ENCODE measurements around the gene SFMBT1. TPM values are rescaled to one million over a fixed set of nuclear protein-coding genes. Genes with fewer than 3 reads are reported as not detected.

Gene SFMBT1
- total and polyA plus RNA-seq, 9 of the 15 experiments (the other 6 are each of a cell fraction or from before 2014, with no cell fraction given) = 0.76 to 6.6 (median 3.6) TPM

GRCh38 chr3:53079147-53079546 is 33.3 kb upstream of the SFMBT1 start (continued):
- TF ChIP-seq ETS2 (tag; IDR thresholded peaks at IDR 0.05; ENCODE audit: borderline replicate concordance, poor library complexity, severe bottlenecking) (no peak), CCAR2 (IDR thresholded peaks at IDR 0.05; ENCODE audit: low read depth, low read length) (no peak), ZNF644 (tag; IDR thresholded peaks at IDR 0.05; ENCODE audit: low read depth) (no peak), CBFA2T3 (IDR thresholded peaks at IDR 0.05) (no peak)

- 0 out of 2 replicates have a peak, but pooled peaks have one; percentile 16 for TF ChIP-seq CEBPG (CRISPR knock-in tag; IDR thresholded peaks at IDR 0.05)
- no peak for TF ChIP-seq CEBPG (tag; conservative IDR thresholded peaks at IDR 0.05 in 1 of 2, IDR thresholded peaks at IDR 0.05 in 1 of 2)
- no peak for TF ChIP-seq ZNF717 (CRISPR knock-in tag; IDR thresholded peaks at IDR 0.05)
- Histone ChIP-seq H2AFZ (ENCODE audit: low read depth, low read length) (no peak overlapping the region), H3K4me3 (no peak overlapping the region), H3K27me3 (ENCODE audit: control insufficient read depth in 2 of 2, insufficient read depth in 2 of 2, low read length in 2 of 2) (no peaks in the 10 kb centered on the region), H3K4me1 (replicated peaks in 1 of 2; ENCODE audit: control insufficient read depth in 2 of 2, insufficient read depth in 2 of 2, low read length in 2 of 2) (peaks cover 4 to 7% of the 10 kb centered on the region in 2 experiments; a peak in 4 of 5 replicates), H3K9ac (ENCODE audit: insufficient read depth in 1 of 2, low read depth in 2 of 2, low read length in 2 of 2) (no peak overlapping the region), H3K79me2 (ENCODE audit: control insufficient read depth, insufficient read depth, low read length) (no peaks in the 10 kb centered on the region), H3K9me1 (ENCODE audit: control insufficient read depth, insufficient read depth, low read length) (no peaks in the 10 kb centered on the region), H4K20me1 (replicated peaks; ENCODE audit: control insufficient read depth, insufficient read depth, low read length) (no peaks in the 10 kb centered on the region), H3K36me3 (ENCODE audit: control insufficient read depth, insufficient read depth, low read length) (no peaks in the 10 kb centered on the region), H3K27ac (ENCODE audit: extremely low read depth, low read depth, low read length) (no peak overlapping the region), H3K4me2 (ENCODE audit: insufficient read depth, low read length) (no peak overlapping the region), H3K9me3 (replicated peaks; ENCODE audit: control insufficient read depth, insufficient read depth, low read depth, low read length) (no peaks in the 10 kb centered on the region)
- POLR2A ChIA-PET = interaction anchor here (1.6 kb wide), 1 partner anchor 10 kb away, joined by 4 read pairs; no protein-coding TSS in a partner anchor
- CTCF ChIA-PET (ENCODE audit: low intra/inter-chr PET ratio) = no interaction called here
- in situ Hi-C loops (cut with MboI) (loop anchor here (10.0 kb wide), 1 partner anchor 234 kb away; no protein-coding TSS in a partner anchor), intact Hi-C loops (cut with micrococcal nuclease) (loop anchor here (10.0 kb wide), 1 partner anchor 334 kb away; no protein-coding TSS in a partner anchor)
- ATAC-seq (no peak), DNase-seq (ENCODE audit: extremely low read depth in 1 of 4, low spot score in 3 of 4) (no peak), FAIRE-seq (no peak)
- WGBS (ENCODE audit: insufficient coverage, low coverage, missing lambda C conversion rate) = 47% methylated on average over 3 of the region's 3 CpGs
- BruUV-seq (replicated peaks) = no TSS peak
Observed at GRCh38 chr3:53078656-53079055, 32.8 kb upstream of the SFMBT1 start.

Data from K562 (cell line).